HepG2 (cell line): ENCODE measurements around the gene ROBO2. TPM values are rescaled to one million over a fixed set of nuclear protein-coding genes. Genes with fewer than 3 reads are reported as not detected.

Source experiments
- AFF4 ChIP-seq: sonication (generic); formaldehyde crosslinking; IDR thresholded peaks from 2 replicates; pipeline ENCODE4 v1.4.0; 2020; ENCODE audit warnings: missing genetic modification reagents
- ARNT2 ChIP-seq: sonication (generic); formaldehyde crosslinking; IDR thresholded peaks from 2 replicates; pipeline ENCODE4 v1.8.0; 2022; ENCODE audit warnings: mild to moderate bottlenecking, low read depth, missing genetic modification reagents, moderate library complexity
- CBFB ChIP-seq: sonication (generic); formaldehyde crosslinking; IDR thresholded peaks from 2 replicates; pipeline ENCODE4 v1.4.0; 2020; ENCODE audit warnings: missing genetic modification reagents
- DMAP1 ChIP-seq: IDR thresholded peaks from 2 replicates; pipeline ENCODE4 v1.6.1; 2016
- FOSL2 ChIP-seq: sonication (generic); formaldehyde crosslinking; IDR thresholded peaks from 2 replicates; pipeline ENCODE4 v1.4.0; 2020; ENCODE audit warnings: missing genetic modification reagents
- FOXA3 ChIP-seq: IDR thresholded peaks from 2 replicates; pipeline ENCODE4 v1.6.1; 2016; ENCODE audit warnings: missing genetic modification reagents, missing compliant biosample characterization
- GATA4 ChIP-seq: sonication (generic); IDR thresholded peaks from 2 replicates; pipeline ENCODE4 v1.6.1; 2016; ENCODE audit warnings: antibody characterized with exemption, low read depth, borderline replicate concordance
- JARID2 ChIP-seq: sonication (generic); formaldehyde crosslinking; IDR thresholded peaks from 2 replicates; pipeline ENCODE4 v1.8.1; 2023; ENCODE audit warnings: missing genetic modification reagents, inconsistent platforms; ENCODE audit not compliant: insufficient replicate concordance
- JUNB ChIP-seq: sonication (generic); formaldehyde crosslinking; IDR thresholded peaks from 2 replicates; pipeline ENCODE4 v1.8.0; 2022; ENCODE audit warnings: missing genetic modification reagents, mild to moderate bottlenecking, borderline replicate concordance
- KLF9 ChIP-seq: IDR thresholded peaks from 2 replicates; pipeline ENCODE4 v1.6.1; 2016; ENCODE audit warnings: low read depth
- MIXL1 ChIP-seq: IDR thresholded peaks from 2 replicates; pipeline ENCODE4 v1.6.1; 2016
- PAF1 ChIP-seq: IDR thresholded peaks from 2 replicates; pipeline ENCODE4 v1.6.1; 2016; ENCODE audit warnings: missing genetic modification reagents, missing compliant biosample characterization
- SRF ChIP-seq: IDR thresholded peaks from 2 replicates; pipeline ENCODE4 v1.6.1; 2011; ENCODE audit warnings: mild to moderate bottlenecking, low read depth, low read length, moderate library complexity
- TEAD3 ChIP-seq: optimal IDR thresholded peaks from 2 replicates; pipeline ENCODE3; 2016; ENCODE audit warnings: borderline replicate concordance
- ZBTB10 ChIP-seq: sonication (generic); formaldehyde crosslinking; IDR thresholded peaks from 2 replicates; pipeline ENCODE4 v1.4.0; 2020; ENCODE audit warnings: missing genetic modification reagents, borderline replicate concordance
- ZMYM3 ChIP-seq: sonication (generic); formaldehyde crosslinking; IDR thresholded peaks from 2 replicates; pipeline ENCODE4 v1.5.1; 2020; ENCODE audit warnings: mild to moderate bottlenecking, missing genetic modification reagents
- ZNF644 ChIP-seq: IDR thresholded peaks from 2 replicates; pipeline ENCODE4 v1.6.1; 2016; ENCODE audit warnings: low read depth
- ZNF775 ChIP-seq: sonication (generic); formaldehyde crosslinking; IDR thresholded peaks from 2 replicates; pipeline ENCODE4 v1.4.0; 2020; ENCODE audit warnings: missing genetic modification reagents, mild to moderate bottlenecking, moderate library complexity, borderline replicate concordance
- polyA plus RNA-seq, 8 experiments: library from polyadenylated mRNA; depleted of rRNA in 3 of 8; stranded (reverse) in 7 of 8; unstranded in 1 of 8; fragments of >200 nt; fragmentation: Illumina TruSeq in 4 of 8; extraction: Trizol in 4 of 8; gene quantifications; 2 replicates each; pipeline versions ENCODE4 v1.2.1 to v1.2.3, GENCODE V29; 2011 to 2016; ENCODE audit warnings: low read depth in 4 of 8, missing spikeins in 1 of 8, mixed read lengths in 1 of 8; ENCODE audit not compliant: insufficient read depth in 1 of 8
- total RNA-seq, 5 experiments: library from RNA; depleted of rRNA; stranded (reverse); fragments of >200 nt; fragmentation: Illumina TruSeq; extraction: Trizol; gene quantifications; 2 replicates each; pipeline ENCODE4 v1.2.3, GENCODE V29; 2016; ENCODE audit warnings: low read depth in 1 of 5
- TF ChIP-seq, protein P1 (sequence below): IDR thresholded peaks from 2 replicates; pipeline ENCODE4 v1.6.1; 2018; ENCODE audit warnings: missing genetic modification reagents
- TF ChIP-seq, protein P2 (sequence below): sonication (generic); formaldehyde crosslinking; IDR thresholded peaks from 2 replicates; pipeline ENCODE4 v1.8.1; 2023; ENCODE audit warnings: mild to moderate bottlenecking, missing genetic modification reagents
- TF ChIP-seq, protein P3 (sequence below): IDR thresholded peaks from 2 replicates; pipeline ENCODE4 v1.6.1; 2018; ENCODE audit warnings: missing genetic modification reagents, mild to moderate bottlenecking, missing compliant biosample characterization

ROBO2 gene
- total and polyA plus RNA-seq, 2 of the 13 experiments (the other 11 are each of a cell fraction or from before 2014, with no cell fraction given): not detected

- no peak for TF ChIP-seq ZBTB10 (CRISPR knock-in tag)
- TF ChIP-seq, protein P1, sequence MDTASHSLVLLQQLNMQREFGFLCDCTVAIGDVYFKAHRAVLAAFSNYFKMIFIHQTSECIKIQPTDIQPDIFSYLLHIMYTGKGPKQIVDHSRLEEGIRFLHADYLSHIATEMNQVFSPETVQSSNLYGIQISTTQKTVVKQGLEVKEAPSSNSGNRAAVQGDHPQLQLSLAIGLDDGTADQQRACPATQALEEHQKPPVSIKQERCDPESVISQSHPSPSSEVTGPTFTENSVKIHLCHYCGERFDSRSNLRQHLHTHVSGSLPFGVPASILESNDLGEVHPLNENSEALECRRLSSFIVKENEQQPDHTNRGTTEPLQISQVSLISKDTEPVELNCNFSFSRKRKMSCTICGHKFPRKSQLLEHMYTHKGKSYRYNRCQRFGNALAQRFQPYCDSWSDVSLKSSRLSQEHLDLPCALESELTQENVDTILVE (CRISPR knock-in tag): no peak
- no peak for TF ChIP-seq MIXL1 (CRISPR knock-in tag)
- no peak for TF ChIP-seq DMAP1 (CRISPR knock-in tag)
- peak; percentile 57 for TF ChIP-seq TEAD3 (CRISPR knock-in tag)
- no peak for TF ChIP-seq KLF9 (CRISPR knock-in tag)
- TF ChIP-seq CBFB (CRISPR knock-in tag): no peak
- TF ChIP-seq JUNB (CRISPR knock-in tag): peak; percentile 14; the same call in 1 of the 2 replicates
- TF ChIP-seq ZNF775 (CRISPR knock-in tag): no peak
- TF ChIP-seq AFF4 (CRISPR knock-in tag): no peak
- no peak for TF ChIP-seq JARID2
- no peak for TF ChIP-seq SRF
- TF ChIP-seq, protein P2, sequence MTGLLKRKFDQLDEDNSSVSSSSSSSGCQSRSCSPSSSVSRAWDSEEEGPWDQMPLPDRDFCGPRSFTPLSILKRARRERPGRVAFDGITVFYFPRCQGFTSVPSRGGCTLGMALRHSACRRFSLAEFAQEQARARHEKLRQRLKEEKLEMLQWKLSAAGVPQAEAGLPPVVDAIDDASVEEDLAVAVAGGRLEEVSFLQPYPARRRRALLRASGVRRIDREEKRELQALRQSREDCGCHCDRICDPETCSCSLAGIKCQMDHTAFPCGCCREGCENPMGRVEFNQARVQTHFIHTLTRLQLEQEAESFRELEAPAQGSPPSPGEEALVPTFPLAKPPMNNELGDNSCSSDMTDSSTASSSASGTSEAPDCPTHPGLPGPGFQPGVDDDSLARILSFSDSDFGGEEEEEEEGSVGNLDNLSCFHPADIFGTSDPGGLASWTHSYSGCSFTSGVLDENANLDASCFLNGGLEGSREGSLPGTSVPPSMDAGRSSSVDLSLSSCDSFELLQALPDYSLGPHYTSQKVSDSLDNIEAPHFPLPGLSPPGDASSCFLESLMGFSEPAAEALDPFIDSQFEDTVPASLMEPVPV: no peak
- TF ChIP-seq, protein P3, sequence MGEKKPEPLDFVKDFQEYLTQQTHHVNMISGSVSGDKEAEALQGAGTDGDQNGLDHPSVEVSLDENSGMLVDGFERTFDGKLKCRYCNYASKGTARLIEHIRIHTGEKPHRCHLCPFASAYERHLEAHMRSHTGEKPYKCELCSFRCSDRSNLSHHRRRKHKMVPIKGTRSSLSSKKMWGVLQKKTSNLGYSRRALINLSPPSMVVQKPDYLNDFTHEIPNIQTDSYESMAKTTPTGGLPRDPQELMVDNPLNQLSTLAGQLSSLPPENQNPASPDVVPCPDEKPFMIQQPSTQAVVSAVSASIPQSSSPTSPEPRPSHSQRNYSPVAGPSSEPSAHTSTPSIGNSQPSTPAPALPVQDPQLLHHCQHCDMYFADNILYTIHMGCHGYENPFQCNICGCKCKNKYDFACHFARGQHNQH: 0 out of 2 replicates have a peak, but pooled peaks have one; percentile 20
- TF ChIP-seq ZNF644 (CRISPR knock-in tag): no peak; the same call in none of the 2 replicates
- TF ChIP-seq PAF1 (CRISPR knock-in tag): no peak
- peak; percentile 89 for TF ChIP-seq FOSL2
- TF ChIP-seq ARNT2 (CRISPR knock-in tag): no peak
- no peak for TF ChIP-seq ZMYM3 (CRISPR knock-in tag)
- TF ChIP-seq GATA4: 0 out of 2 replicates have a peak, but pooled peaks have one; percentile 30
- 0 out of 2 replicates have a peak, but pooled peaks have one; percentile 34 for TF ChIP-seq FOXA3
Measured at GRCh38 chr3:77321646-77322045, 281.7 kb downstream of the ROBO2 start (continued).
